HG02852 (cell line): ENCODE data around the gene MAD1L1.

Source experiments
- ATAC-seq: cut with Tn5 transposase; IDR thresholded peaks from one replicate; pipeline ENCODE4 v1.9.1; 2021; ENCODE audit warnings: mild to moderate bottlenecking, moderate library complexity; ENCODE audit not compliant: unreplicated experiment

MAD1L1 gene

GRCh38 chr7:1813394-1814088, 419.2 kb downstream of the MAD1L1 start:
- ATAC-seq = no peak

GRCh38 chr7:1812509-1813393, 420.0 kb downstream of the MAD1L1 start:
- no peak for ATAC-seq

- ATAC-seq = no peak
Observed at GRCh38 chr7:1811850-1812508, 420.8 kb downstream of the MAD1L1 start.

- ATAC-seq = no peak
Observed at GRCh38 chr7:1810961-1811849, 421.5 kb downstream of the MAD1L1 start.

- no peak for ATAC-seq
Observed at GRCh38 chr7:1810521-1810920, 422.2 kb downstream of the MAD1L1 start.

- no peak for ATAC-seq
Observed at GRCh38 chr7:1809601-1810258, 423.0 kb downstream of the MAD1L1 start.

GRCh38 chr7:1809070-1809469, 423.7 kb downstream of the MAD1L1 start:
- no peak for ATAC-seq

- no peak for ATAC-seq
Observed at GRCh38 chr7:1807821-1808600, 424.7 kb downstream of the MAD1L1 start.

- no peak for ATAC-seq
Observed at GRCh38 chr7:1806354-1806753, 426.4 kb downstream of the MAD1L1 start.

GRCh38 chr7:1804310-1804709, 428.4 kb downstream of the MAD1L1 start:
- ATAC-seq = no peak

GRCh38 chr7:1802899-1803298, 429.8 kb downstream of the MAD1L1 start:
- no peak for ATAC-seq

GRCh38 chr7:1800902-1801301, 431.8 kb downstream of the MAD1L1 start:
- ATAC-seq = no peak

- ATAC-seq = no peak
Observed at GRCh38 chr7:1798191-1798590, 434.6 kb downstream of the MAD1L1 start.

- ATAC-seq = no peak
Observed at GRCh38 chr7:1794888-1795542, 437.7 kb downstream of the MAD1L1 start.

GRCh38 chr7:1787681-1788235, 445.0 kb downstream of the MAD1L1 start:
- ATAC-seq = no peak

- ATAC-seq = no peak
Observed at GRCh38 chr7:1787241-1787640, 445.5 kb downstream of the MAD1L1 start.

- ATAC-seq = no peak
Observed at GRCh38 chr7:1785839-1786238, 446.9 kb downstream of the MAD1L1 start.

GRCh38 chr7:1781369-1781768, 451.4 kb downstream of the MAD1L1 start:
- no peak for ATAC-seq

GRCh38 chr7:1779445-1779844, 453.3 kb downstream of the MAD1L1 start:
- no peak for ATAC-seq
